HL-60/S4 (cell line): ENCODE data around the gene CPT1B.
"Not testable (repeated sequence)": the region's sequence is repeated elsewhere in the genome, so short reads cannot be mapped to it uniquely, and the experiment has no call there.

Source experiments
- in situ Hi-C: fragments of 300-500 bp; cut with MboI; formaldehyde crosslinking; loops from 2 replicates; pipeline ENCODE4 v1.14.3; 2022; ENCODE audit warnings: low sequenced_read_pairs

Gene CPT1B

DNA sequence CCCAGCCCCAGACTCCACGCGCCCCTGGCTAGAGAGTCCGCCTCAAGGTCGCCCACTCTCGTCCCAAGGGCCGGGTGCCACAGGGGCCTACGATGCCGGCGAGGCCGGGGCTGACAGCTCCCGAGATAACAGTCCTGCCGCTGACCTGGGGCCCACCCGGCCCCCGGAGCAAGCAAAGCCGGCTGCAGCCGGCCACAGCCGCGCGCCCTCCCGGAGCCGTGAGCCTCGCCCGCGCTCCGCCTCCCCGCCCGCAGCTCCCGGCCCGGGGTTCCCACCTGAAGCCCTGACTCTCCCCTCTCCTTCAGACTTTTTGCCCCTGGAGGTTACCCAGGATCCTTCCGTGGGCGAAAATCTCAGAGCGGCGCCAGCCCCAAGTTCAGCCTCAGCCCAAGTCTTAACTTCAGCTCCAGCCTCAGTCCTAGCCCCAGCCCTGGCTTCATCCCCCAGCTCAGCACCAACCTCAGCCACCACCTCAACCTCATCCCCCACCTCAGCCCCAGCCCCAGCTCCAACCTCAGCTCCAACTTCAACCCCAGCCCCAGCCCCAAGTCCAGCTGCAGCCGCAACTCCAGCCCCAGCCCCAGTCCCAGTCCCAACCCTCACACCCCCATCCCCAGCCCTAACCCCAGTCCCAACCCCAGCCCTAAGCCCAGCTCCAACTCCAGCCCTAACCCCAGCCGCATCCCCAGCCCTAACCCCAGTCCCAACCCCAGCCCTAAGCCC lies 30.8 kb downstream of the CPT1B start:
- in situ Hi-C loops, result no loop called here

DNA sequence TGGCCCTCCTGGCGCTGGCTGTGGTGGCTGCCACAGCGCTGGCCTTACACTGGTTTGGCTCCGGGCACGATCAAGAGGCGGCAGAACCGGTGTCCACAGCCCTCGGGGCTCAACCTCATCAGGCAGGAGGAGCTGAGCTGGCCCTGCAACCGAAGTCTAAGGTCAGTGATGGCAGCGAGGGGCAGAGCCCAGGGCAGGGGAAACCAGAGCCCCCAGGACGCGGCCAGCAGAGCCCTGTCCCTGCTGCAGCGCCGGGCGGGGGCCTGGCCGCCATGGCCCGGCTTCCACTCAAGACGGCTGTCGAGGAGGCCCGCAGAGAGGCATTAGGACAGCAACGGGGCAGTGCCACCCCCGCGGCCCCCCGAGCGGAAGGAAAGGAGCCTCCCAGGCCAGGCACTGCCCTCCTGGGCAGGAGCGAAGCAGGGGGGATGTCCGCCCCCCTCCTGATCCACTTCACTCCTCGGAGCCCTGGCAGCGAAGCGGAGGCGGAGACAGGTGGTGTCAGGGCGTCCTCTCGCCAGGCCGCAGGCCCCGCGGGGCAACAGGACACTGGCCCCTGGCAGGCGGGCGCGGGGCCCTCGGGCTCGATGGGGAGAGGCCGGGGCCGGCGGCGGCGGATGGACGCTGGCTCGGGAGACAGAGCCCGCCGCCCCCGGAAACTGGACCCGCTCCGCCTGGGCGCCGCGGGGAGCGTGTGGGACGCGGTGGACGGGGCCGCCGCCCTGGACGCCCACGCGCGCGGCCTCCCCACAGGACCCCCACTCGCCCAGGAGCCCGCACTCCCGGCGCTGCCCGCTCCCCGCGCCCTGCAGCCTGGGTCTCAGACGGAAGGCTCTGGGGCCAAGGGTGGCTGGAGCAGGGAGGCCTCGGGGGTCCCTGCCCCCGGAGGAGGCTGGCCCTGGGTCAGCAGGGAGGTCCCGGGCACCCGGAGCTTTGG lies 31.6 kb downstream of the CPT1B start:
- in situ Hi-C loops, result no loop called here

DNA sequence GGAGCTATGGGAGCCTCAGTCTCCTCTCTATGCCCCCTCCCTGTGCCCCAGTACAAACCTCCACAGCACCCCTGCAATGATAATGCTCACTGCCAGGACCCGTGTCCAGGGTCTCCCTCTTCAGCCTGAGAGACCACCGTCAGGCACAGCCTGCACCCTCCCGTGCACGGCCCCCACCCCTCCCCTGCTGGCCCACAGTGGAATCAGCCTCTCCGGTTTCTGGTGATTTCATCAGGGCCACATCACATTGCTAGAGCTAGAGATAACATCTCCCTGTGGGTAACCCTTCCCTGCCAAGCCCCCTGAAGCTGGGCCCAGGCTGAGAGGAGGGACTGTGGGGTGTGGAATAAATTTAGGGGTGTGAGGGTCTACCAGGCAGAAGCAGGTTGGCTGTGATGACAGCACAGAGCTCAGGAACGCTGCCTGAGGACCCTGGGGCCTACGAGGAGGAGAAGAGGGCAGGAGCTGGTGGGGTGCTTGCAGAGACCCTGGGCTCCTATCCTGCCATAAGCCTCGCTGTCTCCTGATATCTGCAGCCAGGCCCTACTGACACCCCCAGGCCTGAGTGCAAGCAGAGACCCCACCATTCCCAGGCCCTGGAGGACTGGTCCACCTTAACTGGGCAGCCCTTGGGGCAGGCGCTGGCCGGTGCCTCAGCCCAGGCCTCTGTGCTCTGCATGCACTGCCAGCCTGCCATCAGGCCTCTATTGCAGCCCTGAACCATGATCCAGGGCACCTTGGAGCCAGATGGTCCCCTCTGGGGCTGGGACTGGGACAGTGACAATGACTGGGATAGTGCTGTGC lies 32.5 kb downstream of the CPT1B start, which contains the start of gene KLHDC7B:
KLHDC7B (plus strand) TSS at position 378 of the 804 bp plus-strand sequence; CDS start at position 723, 345 bp downstream.
- in situ Hi-C loops, result no loop called here

DNA sequence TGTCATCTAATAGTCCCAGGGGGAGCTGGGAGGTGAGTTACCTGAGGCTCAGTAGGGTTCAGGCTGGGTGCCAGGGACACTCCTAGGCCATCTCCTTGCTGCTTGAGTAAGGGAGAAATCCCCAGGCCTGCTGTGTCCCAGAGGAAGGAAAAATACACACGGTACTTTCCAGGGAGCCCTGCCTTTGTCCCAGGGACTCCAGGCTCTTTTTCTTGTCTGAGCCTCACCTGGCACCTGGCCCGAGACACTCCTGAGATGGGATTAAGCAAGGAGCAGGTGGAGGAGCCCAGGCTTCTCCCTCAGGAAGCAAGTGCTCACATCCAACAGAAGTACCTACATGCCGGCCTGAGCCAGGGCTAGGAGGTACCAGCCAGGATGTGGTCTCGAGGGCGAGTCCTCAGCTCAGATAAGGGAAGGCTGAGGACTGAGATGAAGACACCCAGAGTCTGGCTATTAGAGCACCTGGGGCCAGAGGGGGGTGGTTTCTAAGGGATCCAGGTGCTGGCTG lies 33.4 kb downstream of the CPT1B start:
- in situ Hi-C loops, result no loop called here

DNA sequence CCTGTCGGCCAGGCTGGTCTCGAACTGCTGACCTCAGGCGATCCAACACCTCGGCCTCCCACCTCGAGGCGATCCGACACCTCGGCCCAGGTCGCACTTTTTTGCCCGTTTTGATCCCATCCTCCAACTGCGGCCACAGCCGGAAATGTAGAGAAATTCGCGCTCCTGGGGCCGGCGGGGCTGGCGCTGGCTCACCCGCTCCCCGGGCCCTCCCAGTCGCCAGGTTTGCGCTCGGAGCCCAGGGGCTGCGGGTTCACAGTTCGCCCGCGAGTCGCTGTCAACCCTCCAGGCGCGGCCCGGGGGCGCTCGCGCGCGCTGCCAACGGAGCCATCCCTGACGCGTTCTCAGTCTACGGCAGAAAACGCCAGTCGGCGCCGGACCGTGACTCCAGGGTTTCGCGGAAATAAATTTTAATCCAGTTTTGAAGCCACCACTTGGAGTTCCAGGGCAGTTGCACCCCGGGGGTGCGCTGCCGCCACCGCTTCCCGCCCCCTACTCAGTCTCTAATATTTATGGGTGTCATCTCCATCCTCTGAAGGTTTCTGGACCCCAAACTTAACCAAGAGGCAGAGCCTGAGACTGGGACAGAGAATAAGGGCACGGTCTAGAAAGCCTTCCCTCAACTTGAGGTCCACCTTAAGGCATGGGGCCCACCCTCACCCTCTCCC lies 34.0 kb downstream of the CPT1B start:
- in situ Hi-C loops, result no loop called here

DNA sequence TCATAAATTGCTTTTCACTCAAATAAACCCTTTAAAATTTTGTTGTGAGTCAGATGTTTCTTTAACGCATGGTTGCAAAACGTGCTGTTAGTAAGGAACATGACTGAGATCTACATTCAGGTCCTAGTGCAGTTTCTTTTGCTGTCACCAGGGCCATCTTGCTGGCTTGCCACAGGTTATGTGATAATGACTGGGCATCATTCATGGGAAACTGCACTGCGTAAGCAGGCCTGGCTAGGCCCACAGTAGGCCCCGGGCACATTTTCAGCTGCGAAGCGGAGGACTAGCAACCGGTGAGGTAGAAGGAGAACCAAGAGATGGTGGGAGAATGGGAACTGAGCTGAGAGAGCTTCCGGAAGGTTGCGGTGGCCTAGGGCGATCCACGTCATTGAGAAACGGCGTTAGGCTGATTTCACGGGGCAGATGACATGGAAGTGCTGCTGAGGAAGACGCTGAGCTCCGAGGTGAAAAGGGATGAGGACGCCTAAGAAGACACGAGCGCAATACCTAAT lies 35.8 kb downstream of the CPT1B start:
- in situ Hi-C loops, result no loop called here

DNA sequence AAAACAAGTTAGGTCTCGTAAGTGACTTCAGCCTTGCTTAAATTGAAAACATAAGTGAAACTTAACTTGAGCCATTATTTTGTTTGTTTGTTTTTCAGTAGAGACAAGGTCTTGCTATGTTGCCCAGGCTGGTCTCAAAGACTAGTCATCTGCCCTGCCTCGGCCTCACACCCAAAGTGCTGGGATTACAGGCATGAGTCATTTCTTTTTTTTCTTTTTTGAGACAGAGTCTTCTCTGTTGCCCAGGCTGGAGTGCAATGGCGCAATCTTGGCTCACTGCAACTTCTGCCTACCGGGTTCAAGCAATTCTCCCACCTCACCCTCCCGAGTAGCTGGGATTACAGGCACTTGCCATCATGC lies 36.6 kb downstream of the CPT1B start:
- in situ Hi-C loops, result not testable (repeated sequence)

DNA sequence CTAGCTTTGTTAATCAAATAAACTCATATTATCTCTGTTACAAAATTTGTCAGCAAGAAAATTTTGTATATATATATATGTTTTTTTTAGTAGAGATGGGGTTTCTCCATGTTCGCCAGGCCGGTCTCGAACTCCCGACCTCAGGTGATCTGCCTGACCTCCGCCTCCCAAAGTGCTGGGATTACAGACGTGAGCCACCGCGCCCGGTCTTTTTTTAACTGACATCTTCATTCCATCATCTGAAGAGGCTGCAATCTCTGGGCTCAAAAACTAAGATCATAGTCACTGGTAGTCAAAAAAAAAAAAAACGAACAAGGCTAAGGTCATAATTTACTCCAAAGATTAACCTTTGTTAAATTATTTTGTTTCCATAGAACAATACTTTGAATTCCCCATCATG lies 37.8 kb downstream of the CPT1B start:
- in situ Hi-C loops, result no loop called here

DNA sequence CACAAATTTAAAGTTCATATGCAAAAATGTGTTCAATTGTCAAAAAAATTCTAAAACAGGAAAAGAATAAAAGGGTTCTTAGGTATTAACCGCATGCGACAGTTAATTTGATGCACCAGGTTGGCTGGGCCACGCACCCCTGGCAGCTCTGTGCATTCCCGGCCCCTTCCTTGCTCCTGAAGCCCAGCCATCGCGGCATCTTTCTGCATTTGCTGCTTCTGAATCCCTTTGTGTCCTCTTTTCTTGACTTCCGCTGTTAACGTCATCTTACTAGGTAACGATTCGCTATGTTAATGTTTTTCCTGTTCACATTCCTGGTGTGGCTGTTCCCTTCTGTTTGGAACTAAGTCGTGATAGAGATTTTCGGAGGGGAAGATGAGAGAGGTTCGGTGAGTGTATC lies 40.5 kb downstream of the CPT1B start:
- in situ Hi-C loops, result no loop called here

DNA sequence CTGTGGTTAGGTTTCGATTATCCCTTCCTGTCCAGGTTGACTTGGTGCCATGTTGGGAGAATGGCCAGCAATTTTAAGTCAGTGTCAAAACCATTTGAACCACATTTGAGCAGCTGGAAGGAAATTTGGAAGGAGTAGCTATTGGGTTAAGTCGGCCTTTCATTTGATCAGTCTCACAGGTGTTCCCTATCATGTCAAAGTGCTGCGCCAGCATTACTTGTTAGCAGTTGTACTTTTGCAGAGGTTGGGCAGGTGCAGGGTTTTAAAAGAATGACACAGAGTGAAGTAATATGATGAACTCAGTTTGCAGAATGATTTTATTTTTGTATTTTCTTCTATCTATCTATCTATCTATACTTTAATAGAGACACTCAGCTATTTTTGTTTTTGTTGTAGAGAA lies 42.0 kb downstream of the CPT1B start:
- in situ Hi-C loops, result no loop called here

DNA sequence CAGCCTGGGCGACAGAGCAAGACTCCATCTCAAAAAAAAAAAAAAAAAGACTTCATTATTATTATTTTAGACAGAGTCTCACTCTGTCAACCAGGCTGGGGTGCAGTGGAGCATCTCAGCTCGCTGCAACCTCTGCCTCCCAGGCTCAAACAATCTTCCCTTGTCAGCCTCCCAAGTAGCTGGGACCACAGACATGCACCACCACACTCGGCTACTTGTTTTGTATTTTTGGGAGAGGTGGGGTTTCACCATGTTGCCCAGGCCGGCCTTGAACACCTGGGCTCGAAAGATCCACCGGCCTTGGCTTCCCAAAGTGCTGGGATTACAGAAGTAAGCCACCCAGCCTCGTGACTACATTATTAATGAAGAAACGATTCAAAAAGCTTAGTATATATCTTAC lies 43.1 kb downstream of the CPT1B start:
- in situ Hi-C loops, result no loop called here

DNA sequence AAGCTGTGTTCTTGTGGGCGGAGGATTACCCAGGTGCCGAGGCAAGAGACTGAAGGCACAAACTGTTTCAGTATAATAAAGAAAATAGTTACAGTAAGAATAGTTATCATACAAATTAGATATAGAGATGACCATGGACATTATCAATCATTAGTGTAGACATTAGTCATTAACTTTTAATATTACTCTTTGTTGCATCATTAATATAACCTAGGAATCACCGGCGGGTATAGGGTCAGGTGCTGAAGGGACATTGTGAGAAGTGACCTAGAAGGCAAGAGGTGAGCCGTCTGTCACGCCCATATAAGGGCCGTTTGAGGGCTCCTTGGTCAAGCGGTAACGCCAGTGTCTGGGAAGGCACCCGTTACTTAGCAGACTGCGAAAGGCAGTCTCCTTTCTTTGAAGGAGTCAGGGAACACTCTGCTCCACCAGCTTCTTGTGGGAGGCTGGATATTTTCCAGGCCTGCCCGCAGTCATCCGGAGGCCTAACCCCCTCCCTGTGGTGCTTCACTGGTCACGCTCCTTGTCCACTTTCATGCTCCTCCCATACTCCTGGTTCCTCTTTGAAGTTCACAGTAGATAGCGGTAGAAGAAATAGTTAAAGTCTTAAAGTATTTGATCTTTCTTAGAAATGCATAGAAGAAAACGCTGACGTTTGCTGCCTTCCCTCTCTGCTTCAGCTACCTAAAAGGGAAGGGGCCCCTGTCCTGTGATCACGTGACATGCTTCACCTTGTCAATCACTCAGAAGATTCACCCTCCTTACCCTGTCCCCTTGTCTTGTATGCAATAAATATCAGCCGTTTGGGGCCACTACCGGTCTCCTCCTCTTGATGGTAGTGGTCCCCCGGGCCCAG lies 44.1 kb downstream of the CPT1B start:
- in situ Hi-C loops, result not testable (repeated sequence)

DNA sequence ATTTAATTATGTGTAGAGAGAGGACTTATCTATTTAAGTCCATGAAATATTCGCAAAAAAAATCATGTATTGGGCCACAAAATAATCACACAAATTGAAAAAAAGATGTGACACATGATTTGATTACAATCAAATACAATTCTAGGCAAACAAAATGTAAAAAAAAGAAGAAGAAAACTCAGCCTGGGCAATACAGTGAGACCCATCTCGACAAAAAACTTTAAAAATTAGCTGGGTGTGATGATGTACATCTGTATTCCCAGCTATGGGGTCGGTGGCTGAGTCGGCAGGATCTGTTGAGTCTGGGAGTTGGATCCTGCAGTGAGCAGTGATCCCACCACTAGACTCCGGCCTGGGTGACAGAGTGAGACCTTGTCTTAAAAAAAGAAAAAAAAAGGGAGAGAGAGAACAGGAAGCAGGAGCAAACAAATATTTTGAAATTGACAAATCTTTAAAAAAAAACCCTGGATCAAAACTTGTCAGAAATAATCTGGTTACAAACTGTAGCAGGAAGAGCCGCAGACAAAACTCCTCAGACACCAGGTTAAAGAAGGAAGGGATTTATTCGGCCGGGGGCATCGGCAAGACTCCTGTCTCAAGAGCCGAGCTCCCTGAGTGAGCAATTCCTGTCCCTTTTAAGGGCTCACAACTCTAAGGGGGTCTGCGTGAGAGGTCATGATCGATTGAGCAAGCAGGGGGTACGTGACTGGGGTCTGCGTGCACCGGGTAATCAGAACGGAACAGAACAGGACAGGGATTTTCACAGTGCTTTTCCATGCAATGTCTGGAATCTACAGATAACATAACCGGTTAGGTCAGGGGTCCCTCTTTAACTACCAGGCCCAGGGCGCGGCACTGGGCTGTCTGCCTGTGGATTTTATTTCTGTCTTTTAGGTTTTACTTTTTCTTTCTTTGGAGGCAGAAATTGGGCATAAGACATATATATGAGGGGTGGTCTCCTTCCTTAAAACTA lies 45.1 kb downstream of the CPT1B start:
- in situ Hi-C loops, result no loop called here

DNA sequence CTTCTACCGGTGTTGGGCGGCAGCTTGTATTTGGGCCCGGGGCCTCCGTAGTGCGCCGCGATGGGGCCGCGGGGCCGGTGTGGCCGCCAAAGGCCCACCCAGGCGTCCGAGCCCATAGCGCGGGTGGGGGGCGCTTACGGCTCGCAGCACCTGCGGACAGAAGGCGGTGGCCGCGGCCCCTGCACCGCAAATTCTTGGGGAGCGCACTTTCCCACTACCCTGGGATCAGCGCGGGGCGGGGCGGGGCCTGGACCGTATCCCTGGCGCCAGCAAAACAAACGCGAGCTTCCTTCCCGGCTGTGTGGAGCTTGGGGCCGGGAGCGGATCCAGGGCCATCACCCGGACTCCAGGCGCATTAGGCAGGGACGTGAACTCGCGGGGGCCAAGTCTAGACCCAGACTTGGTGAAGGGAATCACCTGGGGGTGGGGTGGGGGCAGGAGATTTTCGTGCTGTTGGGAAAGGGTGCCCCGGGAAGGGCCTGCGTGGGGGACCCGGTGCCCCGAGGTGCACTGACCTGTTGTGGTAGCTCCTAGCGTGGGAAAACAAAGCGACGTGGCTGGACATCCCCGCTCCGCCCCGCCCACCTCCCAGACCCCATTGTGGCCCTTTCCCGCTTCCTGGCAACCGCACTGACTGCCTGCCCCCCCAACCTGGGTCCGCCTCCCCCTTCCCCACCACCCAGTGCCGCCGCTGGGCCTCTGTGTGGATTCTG lies 46.1 kb downstream of the CPT1B start:
- in situ Hi-C loops, result no loop called here

DNA sequence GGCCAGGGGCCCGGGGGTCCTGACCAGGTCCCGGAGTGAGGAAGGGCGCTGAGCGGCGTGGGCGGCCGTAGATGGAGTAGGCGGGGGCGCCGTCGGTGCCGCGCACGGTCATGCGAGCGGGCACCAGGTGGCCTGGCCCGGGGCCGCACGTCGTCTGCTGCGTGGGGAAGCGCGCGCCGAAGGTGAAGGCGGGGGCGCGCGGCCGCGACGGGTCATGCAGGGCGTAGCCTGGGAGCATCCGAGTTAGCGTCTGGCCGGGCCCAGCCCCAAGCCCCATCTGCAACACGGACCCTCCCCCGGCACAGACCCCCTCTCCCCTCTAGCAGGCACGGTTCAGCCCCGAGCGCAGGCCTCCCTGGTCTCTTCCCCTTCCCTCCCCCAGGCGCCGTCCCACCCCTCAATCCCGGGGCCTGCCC lies 46.7 kb downstream of the CPT1B start:
- in situ Hi-C loops, result no loop called here

DNA sequence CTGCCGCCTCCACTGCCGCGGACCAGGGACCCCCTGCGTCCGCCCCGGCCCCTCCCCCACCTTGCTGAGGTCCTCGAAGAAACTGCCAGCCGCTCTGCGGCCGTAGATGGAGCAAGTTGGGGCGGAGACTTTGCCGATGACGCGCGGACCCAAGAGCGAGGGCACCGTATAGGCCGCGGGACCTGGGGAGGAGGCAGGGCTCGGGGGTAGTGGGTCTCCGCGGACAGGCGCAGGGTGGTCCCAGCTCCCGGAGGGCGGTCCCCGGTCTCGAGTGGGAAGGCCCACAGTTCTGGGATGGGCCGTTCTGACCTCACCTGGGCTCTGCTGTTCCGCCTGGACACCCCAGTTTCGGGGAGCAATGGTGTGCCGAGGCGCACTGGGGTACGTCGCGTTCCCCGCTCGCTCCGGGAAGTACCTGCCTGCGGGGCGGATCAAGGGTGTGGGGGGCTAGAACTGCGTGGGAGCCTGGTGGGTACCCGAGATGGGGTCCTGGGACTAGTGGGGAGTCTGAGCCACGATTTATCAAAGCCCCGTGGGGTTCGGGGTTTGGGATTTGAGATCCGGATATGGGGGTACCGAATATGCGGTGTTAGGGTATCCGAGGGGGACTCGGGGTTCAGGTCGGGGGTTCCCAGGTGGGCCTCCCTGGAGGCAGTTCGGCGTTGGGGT lies 47.2 kb downstream of the CPT1B start:
- in situ Hi-C loops, result no loop called here

DNA sequence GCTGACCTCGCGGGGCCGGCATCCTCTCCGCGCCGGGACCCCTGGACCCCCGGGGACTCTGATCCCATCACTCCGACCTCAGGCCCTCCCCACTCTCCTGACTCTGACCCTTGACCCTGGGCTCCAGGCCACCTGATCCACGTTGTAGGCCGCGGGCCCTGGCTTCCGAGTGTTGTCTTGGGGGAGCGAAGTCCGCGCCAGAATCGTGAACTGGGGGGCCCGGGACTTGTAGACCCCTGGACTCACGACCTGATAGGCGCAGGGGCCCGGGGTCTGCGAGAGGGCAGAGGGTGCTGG lies 47.7 kb downstream of the CPT1B start:
- in situ Hi-C loops, result no loop called here
